HEK293T (cell line): Measurements from ENCODE around the gene EXOC3L1.

Experiments
- BHLHE40 ChIP-seq: fragments of 450-650 bp; IDR thresholded peaks from 2 replicates; pipeline ENCODE4 v1.6.1; 2016; ENCODE audit warnings: mild to moderate bottlenecking, moderate library complexity, borderline replicate concordance
- ELF4 ChIP-seq: fragments of 450-650 bp; IDR thresholded peaks from 2 replicates; pipeline ENCODE4 v1.6.1; 2017; ENCODE audit warnings: antibody characterized with exemption
- FOXA1 ChIP-seq: fragments of 450-650 bp; IDR thresholded peaks from 2 replicates; pipeline ENCODE4 v1.6.1; 2016; ENCODE audit warnings: mild to moderate bottlenecking
- FOXK2 ChIP-seq: fragments of 450-650 bp; IDR thresholded peaks from 2 replicates; pipeline ENCODE4 v1.6.1; 2016; ENCODE audit warnings: mild to moderate bottlenecking
- FOXM1 ChIP-seq: fragments of 450-650 bp; IDR thresholded peaks from 2 replicates; pipeline ENCODE4 v1.6.1; 2017; ENCODE audit warnings: mild to moderate bottlenecking, borderline replicate concordance
- HDGF ChIP-seq: fragments of 450-650 bp; IDR thresholded peaks from 2 replicates; pipeline ENCODE4 v1.6.1; 2017; ENCODE audit warnings: antibody characterized with exemption, borderline replicate concordance
- LEF1 ChIP-seq: fragments of 450-650 bp; IDR thresholded peaks from 2 replicates; pipeline ENCODE4 v1.6.1; 2017; ENCODE audit warnings: mild to moderate bottlenecking, borderline replicate concordance
- NFRKB ChIP-seq: fragments of 450-650 bp; IDR thresholded peaks from 2 replicates; pipeline ENCODE4 v1.6.1; 2016; ENCODE audit warnings: mild to moderate bottlenecking, moderate library complexity
- SP1 ChIP-seq: fragments of 450-650 bp; IDR thresholded peaks from 2 replicates; pipeline ENCODE4 v1.6.1; 2017
- SUZ12 ChIP-seq: fragments of 450-650 bp; IDR thresholded peaks from 2 replicates; pipeline ENCODE4 v1.6.1; 2016; ENCODE audit warnings: mild to moderate bottlenecking
- ZNF384 ChIP-seq: fragments of 450-650 bp; IDR thresholded peaks from 2 replicates; pipeline ENCODE4 v1.6.1; 2016
- TF ChIP-seq, protein P1 (sequence below): fragments of 450-650 bp; IDR thresholded peaks from 2 replicates; pipeline ENCODE4 v1.6.1; 2016

DNA sequence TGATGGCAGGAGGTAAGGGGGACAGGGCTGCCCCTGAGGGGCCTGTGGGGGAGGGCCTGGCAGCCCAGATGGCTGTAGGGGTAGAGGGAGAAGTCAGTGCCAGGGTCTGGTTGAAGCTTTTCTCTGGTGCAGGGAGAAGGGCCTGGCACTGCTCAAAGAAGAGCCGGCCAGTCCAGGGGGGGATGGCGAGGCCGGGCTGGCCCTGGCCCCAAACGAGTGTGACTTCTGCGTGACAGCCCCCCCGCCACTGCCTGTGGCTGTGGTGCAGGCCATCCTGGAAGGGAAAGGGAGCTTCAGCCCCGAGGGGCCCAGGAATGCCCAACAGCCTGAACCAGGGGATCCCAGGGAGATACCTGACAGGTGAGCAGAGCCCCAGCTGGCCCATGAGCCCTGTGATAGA, 22.3 kb downstream of the EXOC3L1 start:
- TF ChIP-seq BHLHE40 (no peak), SP1 (no peak), HDGF (no peak), ZNF384 (no peak), FOXM1 (no peak), SUZ12 (no peak), LEF1 (no peak), FOXA1 (no peak), NFRKB (no peak), ELF4 (no peak), FOXK2 (no peak)
- TF ChIP-seq, protein P1, sequence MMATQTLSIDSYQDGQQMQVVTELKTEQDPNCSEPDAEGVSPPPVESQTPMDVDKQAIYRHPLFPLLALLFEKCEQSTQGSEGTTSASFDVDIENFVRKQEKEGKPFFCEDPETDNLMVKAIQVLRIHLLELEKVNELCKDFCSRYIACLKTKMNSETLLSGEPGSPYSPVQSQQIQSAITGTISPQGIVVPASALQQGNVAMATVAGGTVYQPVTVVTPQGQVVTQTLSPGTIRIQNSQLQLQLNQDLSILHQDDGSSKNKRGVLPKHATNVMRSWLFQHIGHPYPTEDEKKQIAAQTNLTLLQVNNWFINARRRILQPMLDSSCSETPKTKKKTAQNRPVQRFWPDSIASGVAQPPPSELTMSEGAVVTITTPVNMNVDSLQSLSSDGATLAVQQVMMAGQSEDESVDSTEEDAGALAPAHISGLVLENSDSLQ: no peak
